HCT116 (cell line): ENCODE results near the gene NDUFA11. TPM values are rescaled to one million over a fixed set of nuclear protein-coding genes. Genes with fewer than 3 reads are reported as not detected.

Experiments
- ATAC-seq: fragments of 200-7000 bp; cut with Tn5 transposase; 2 replicates; pipeline ENCODE4 v1.9.1; 2020; ENCODE audit warnings: mild to moderate bottlenecking, moderate library complexity
- BruUV-seq: library from RNA; stranded (reverse); fragments of 400-500 nt; replicated peaks from 2 replicates; lab custom pipeline; 2021; lab: Mats Ljungman, UMichigan
- CTCF ChIA-PET: fragments of 300-600 bp; sonication (Branson Sonifier 250); formaldehyde crosslinking; loops from one replicate; lab custom pipeline; 2021; ENCODE audit warnings: antibody characterized with exemption; lab: Charles Lee
- POLR2A ChIA-PET: fragments of 300-600, 350-600 bp; sonication (Branson Sonifier 250); formaldehyde crosslinking; loops from one replicate; lab custom pipeline; 2021; ENCODE audit warnings: antibody characterized with exemption; lab: Charles Lee
- RAD21 ChIA-PET, 2 experiments: fragments of 300-600 bp; sonication (Branson Sonifier 250); formaldehyde crosslinking; loops; one replicate each; lab custom pipeline; 2023; ENCODE audit warnings: low total read pairs in 2 of 2; ENCODE audit not compliant: uncharacterized antibody in 2 of 2, unreplicated experiment in 2 of 2, low non-redundant PET in 1 of 2; lab: Charles Lee
- DNase-seq: peaks from one replicate; pipeline ENCODE4 v3.0.0-alpha.2; 2010; ENCODE audit warnings: low read depth, low spot score
- H2AFZ ChIP-seq: fragments of 200-600 bp; shearing (Covaris generic), sonication (generic); 2 replicates; pipeline ENCODE4 v1.6.1; 2017; ENCODE audit warnings: low read depth, mixed run types, mixed read lengths, antibody characterized with exemption, low read length; ENCODE audit not compliant: poor library complexity, severe bottlenecking
- H3K27ac ChIP-seq: 2 replicates; pipeline ENCODE4 v1.5.1; 2012; ENCODE audit warnings: low read depth, low read length
- H3K27me3 ChIP-seq: fragments of 200-600 bp; sonication (generic); 2 replicates; pipeline ENCODE4 v1.6.1; 2016; ENCODE audit warnings: mixed run types, low read length, mixed read lengths; ENCODE audit not compliant: insufficient read depth
- H3K36me3 ChIP-seq, 2 experiments: fragments of 200-500 bp in 1 of 2; fragments of 200-600 bp in 1 of 2; sonication (Bioruptor generic) in 1 of 2; sonication (generic) in 1 of 2; 2 replicates each; pipeline versions ENCODE4 v1.5.1 to v1.6.1; 2014 to 2016; ENCODE audit warnings: low read length in 2 of 2, inconsistent platforms in 1 of 2, mixed read lengths in 1 of 2, mixed run types in 1 of 2; ENCODE audit not compliant: insufficient read depth in 2 of 2, control insufficient read depth in 1 of 2
- H3K4me1 ChIP-seq, 2 experiments: fragments of 200-600 bp in 1 of 2; sonication (generic) in 1 of 2; 2 replicates each; pipeline versions ENCODE4 v1.5.1 to v1.6.1; 2012 to 2017; ENCODE audit warnings: low read length in 2 of 2, inconsistent platforms in 1 of 2, mild to moderate bottlenecking in 1 of 2, mixed read lengths in 1 of 2, mixed run types in 1 of 2, moderate library complexity in 1 of 2; ENCODE audit not compliant: insufficient read depth in 2 of 2, control insufficient read depth in 1 of 2
- H3K4me2 ChIP-seq: fragments of 200-600 bp; sonication (generic); 2 replicates; pipeline ENCODE4 v1.6.1; 2017; ENCODE audit warnings: mixed run types, low read length, mixed read lengths
- H3K4me3 ChIP-seq, 2 experiments: fragments of 200-600 bp in 1 of 2; sonication (generic) in 1 of 2; replicated peaks in 1 of 2; 2 replicates each; pipeline ENCODE4 v1.5.1; 2011 to 2016; ENCODE audit warnings: low read length in 2 of 2, control low read depth in 1 of 2, low read depth in 1 of 2, mild to moderate bottlenecking in 1 of 2, mixed read lengths in 1 of 2, mixed run types in 1 of 2
- H3K79me2 ChIP-seq: fragments of 200-600 bp; sonication (generic); 2 replicates; pipeline ENCODE4 v1.6.1; 2017; ENCODE audit warnings: mild to moderate bottlenecking, mixed run types, low read length, moderate library complexity, mixed read lengths; ENCODE audit not compliant: insufficient read depth
- H3K9ac ChIP-seq: fragments of 200-600 bp; sonication (generic); 2 replicates; pipeline ENCODE4 v1.6.1; 2016; ENCODE audit warnings: low read length, mixed read lengths
- H3K9me2 ChIP-seq: fragments of 200-600 bp; sonication (generic), shearing (Covaris generic); 2 replicates; pipeline ENCODE4 v1.6.1; 2017; ENCODE audit warnings: mixed run types, mild to moderate bottlenecking, moderate library complexity; ENCODE audit not compliant: insufficient read depth
- H3K9me3 ChIP-seq, 2 experiments: fragments of 200-500 bp in 1 of 2; fragments of 200-600 bp in 1 of 2; sonication (Bioruptor generic) in 1 of 2; sonication (generic) in 1 of 2; 2 replicates each; pipeline ENCODE4 v1.6.1; 2014 to 2017; ENCODE audit warnings: low read length in 2 of 2, mixed read lengths in 2 of 2, inconsistent platforms in 1 of 2, low read depth in 1 of 2, mild to moderate bottlenecking in 1 of 2, mixed run types in 1 of 2, moderate library complexity in 1 of 2; ENCODE audit not compliant: control insufficient read depth in 1 of 2, insufficient read depth in 1 of 2
- H4K20me1 ChIP-seq: fragments of 200-600 bp; sonication (generic), shearing (Covaris generic); 2 replicates; pipeline ENCODE4 v1.6.1; 2017; ENCODE audit warnings: mixed run types, mild to moderate bottlenecking, moderate library complexity; ENCODE audit not compliant: insufficient read depth
- CBX3 ChIP-seq: IDR thresholded peaks from 2 replicates; pipeline ENCODE4 v1.6.1; 2012; ENCODE audit warnings: low read depth
- CEBPB ChIP-seq: IDR thresholded peaks from 2 replicates; pipeline ENCODE4 v1.6.1; 2012; ENCODE audit warnings: low read depth
- EGR1 ChIP-seq: IDR thresholded peaks from 2 replicates; pipeline ENCODE4 v1.6.1; 2012; ENCODE audit warnings: low read depth
- ELF1 ChIP-seq: IDR thresholded peaks from 2 replicates; pipeline ENCODE4 v1.6.1; 2012; ENCODE audit warnings: low read depth, borderline replicate concordance
- EZH2phosphoT487 ChIP-seq: fragments of 200-600 bp; IDR thresholded peaks from 2 replicates; pipeline ENCODE4 v1.6.1; 2018; ENCODE audit warnings: antibody characterized with exemption, borderline replicate concordance
- FOSL1 ChIP-seq: IDR thresholded peaks from 2 replicates; pipeline ENCODE4 v1.6.1; 2012; ENCODE audit warnings: low read depth
- JUND ChIP-seq: IDR thresholded peaks from 2 replicates; pipeline ENCODE4 v1.6.1; 2012
- POLR2AphosphoS5 ChIP-seq: IDR thresholded peaks from 2 replicates; pipeline ENCODE4 v1.6.1; 2011; ENCODE audit warnings: mild to moderate bottlenecking, low read depth, low read length, moderate library complexity
- RAD21 ChIP-seq: IDR thresholded peaks from 2 replicates; pipeline ENCODE4 v1.6.1; 2012; ENCODE audit warnings: low read depth, mild to moderate bottlenecking
- SIN3A ChIP-seq: IDR thresholded peaks from 2 replicates; pipeline ENCODE4 v1.6.1; 2012; ENCODE audit warnings: low read depth
- SP1 ChIP-seq: IDR thresholded peaks from 2 replicates; pipeline ENCODE4 v1.6.1; 2012; ENCODE audit warnings: low read depth
- SRF ChIP-seq: IDR thresholded peaks from 2 replicates; pipeline ENCODE4 v1.6.1; 2012; ENCODE audit warnings: low read depth
- ZFX ChIP-seq: fragments of 450-650 bp; IDR thresholded peaks from 2 replicates; pipeline ENCODE4 v1.6.1; 2017
- intact Hi-C: fragments of 100-400 bp; cut with micrococcal nuclease; formaldehyde crosslinking; loops from 2 replicates; pipeline ENCODE4 v1.10.0; 2022
- total RNA-seq: library from RNA; stranded (reverse); gene quantifications from one replicate; pipeline ENCODE4 v1.2.1, GENCODE V29; 2021; ENCODE audit not compliant: unreplicated experiment
- TF ChIP-seq, protein P1 (sequence below): IDR thresholded peaks from 2 replicates; pipeline ENCODE4 v1.6.1; 2011; ENCODE audit warnings: mild to moderate bottlenecking, low read length, moderate library complexity; ENCODE audit not compliant: insufficient replicate concordance; ENCODE audit errors: extremely low read depth
- TF ChIP-seq, protein P2 (sequence below): IDR thresholded peaks from 2 replicates; pipeline ENCODE4 v1.6.1; 2012; ENCODE audit warnings: low read depth
- TF ChIP-seq, protein P3 (sequence below): IDR thresholded peaks from 2 replicates; pipeline ENCODE4 v1.6.1; 2012
- TF ChIP-seq, protein P4 (sequence below), 3 experiments: fragments of 200-600 bp in 1 of 3; sonication (generic) in 1 of 3; IDR thresholded peaks in 2 of 3; conservative IDR thresholded peaks in 1 of 3; 2 replicates each; pipeline ENCODE4 v1.5.1; 2012 to 2017; ENCODE audit warnings: low read depth in 2 of 3, low read length in 2 of 3, antibody characterized with exemption in 1 of 3, borderline replicate concordance in 1 of 3, control low read depth in 1 of 3, mild to moderate bottlenecking in 1 of 3, mixed read lengths in 1 of 3, mixed run types in 1 of 3, moderate library complexity in 1 of 3; ENCODE audit not compliant: insufficient read depth in 1 of 3

Gene NDUFA11
- total RNA-seq, 1 experiment from 2014 or later, result 311 TPM

DNA sequence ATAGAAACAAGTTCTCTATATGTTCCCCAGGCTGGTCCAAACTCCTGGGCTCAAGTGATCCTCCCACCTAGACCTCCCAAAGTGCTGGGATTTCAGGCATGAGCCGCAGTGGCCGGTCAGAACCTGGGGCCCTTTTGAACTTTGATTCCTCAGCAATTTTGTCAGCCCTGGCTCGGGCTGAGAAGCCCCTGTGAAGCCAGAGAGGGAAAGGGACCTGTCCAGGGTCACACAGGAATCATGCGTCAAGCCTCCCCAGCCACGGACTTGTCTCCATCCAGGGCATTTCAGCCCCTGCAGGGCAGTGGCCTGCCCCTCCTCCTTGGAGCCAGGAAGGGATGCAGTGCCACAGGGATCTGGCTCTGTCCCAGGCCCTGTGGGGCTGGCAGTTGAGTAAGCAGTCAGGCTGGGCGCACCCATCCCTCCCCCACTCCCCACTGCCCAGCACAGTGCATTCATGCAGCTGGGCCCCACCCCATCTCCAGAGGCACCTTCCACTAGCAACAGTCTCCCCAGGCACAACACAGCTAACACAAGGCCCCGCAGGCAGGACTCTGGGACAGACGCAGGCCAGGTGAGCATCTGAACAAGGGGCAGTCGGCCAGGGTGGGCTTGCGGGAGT is 10.3 kb upstream of the NDUFA11 start, which contains the start of gene CAPS:
Gene CAPS (plus strand): TSS at position 516 of the 619 bp plus-strand sequence. CDS start 153 bp downstream, outside the sequence.
- H3K9ac ChIP-seq, result no peak within 1 kb of the TSS
- BruUV-seq, result no TSS peak

More for the DNA sequence above, 10.3 kb upstream of the NDUFA11 start, which contains the start of gene CAPS:
- RAD21 ChIA-PET, result no interaction called here
- Histone ChIP-seq H3K79me2 (no peaks in the 10 kb centered on the region), H4K20me1 (no peaks in the 10 kb centered on the region), H3K4me2 (no peak within 1 kb of the TSS), H3K27me3 (no peaks in the 10 kb centered on the region), H3K9me2 (no peaks in the 10 kb centered on the region), H3K4me3 (no peak within 1 kb of the TSS), H3K9me3 (no peaks in the 10 kb centered on the region), H3K36me3 (peaks cover 3 to 13% of the 10 kb centered on the region in 2 experiments; a peak in 2 of 4 replicates), H2AFZ (no peak within 1 kb of the TSS), H3K27ac (no peak within 1 kb of the TSS), H3K4me1 (no peaks in the 10 kb centered on the region)
- DNase-seq, result no peak
- TF ChIP-seq, protein P1, sequence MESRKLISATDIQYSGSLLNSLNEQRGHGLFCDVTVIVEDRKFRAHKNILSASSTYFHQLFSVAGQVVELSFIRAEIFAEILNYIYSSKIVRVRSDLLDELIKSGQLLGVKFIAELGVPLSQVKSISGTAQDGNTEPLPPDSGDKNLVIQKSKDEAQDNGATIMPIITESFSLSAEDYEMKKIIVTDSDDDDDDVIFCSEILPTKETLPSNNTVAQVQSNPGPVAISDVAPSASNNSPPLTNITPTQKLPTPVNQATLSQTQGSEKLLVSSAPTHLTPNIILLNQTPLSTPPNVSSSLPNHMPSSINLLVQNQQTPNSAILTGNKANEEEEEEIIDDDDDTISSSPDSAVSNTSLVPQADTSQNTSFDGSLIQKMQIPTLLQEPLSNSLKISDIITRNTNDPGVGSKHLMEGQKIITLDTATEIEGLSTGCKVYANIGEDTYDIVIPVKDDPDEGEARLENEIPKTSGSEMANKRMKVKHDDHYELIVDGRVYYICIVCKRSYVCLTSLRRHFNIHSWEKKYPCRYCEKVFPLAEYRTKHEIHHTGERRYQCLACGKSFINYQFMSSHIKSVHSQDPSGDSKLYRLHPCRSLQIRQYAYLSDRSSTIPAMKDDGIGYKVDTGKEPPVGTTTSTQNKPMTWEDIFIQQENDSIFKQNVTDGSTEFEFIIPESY, result no peak
- no peak for TF ChIP-seq FOSL1
- TF ChIP-seq, protein P2, sequence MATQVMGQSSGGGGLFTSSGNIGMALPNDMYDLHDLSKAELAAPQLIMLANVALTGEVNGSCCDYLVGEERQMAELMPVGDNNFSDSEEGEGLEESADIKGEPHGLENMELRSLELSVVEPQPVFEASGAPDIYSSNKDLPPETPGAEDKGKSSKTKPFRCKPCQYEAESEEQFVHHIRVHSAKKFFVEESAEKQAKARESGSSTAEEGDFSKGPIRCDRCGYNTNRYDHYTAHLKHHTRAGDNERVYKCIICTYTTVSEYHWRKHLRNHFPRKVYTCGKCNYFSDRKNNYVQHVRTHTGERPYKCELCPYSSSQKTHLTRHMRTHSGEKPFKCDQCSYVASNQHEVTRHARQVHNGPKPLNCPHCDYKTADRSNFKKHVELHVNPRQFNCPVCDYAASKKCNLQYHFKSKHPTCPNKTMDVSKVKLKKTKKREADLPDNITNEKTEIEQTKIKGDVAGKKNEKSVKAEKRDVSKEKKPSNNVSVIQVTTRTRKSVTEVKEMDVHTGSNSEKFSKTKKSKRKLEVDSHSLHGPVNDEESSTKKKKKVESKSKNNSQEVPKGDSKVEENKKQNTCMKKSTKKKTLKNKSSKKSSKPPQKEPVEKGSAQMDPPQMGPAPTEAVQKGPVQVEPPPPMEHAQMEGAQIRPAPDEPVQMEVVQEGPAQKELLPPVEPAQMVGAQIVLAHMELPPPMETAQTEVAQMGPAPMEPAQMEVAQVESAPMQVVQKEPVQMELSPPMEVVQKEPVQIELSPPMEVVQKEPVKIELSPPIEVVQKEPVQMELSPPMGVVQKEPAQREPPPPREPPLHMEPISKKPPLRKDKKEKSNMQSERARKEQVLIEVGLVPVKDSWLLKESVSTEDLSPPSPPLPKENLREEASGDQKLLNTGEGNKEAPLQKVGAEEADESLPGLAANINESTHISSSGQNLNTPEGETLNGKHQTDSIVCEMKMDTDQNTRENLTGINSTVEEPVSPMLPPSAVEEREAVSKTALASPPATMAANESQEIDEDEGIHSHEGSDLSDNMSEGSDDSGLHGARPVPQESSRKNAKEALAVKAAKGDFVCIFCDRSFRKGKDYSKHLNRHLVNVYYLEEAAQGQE, result no peak
- no peak for TF ChIP-seq RAD21
- no peak for TF ChIP-seq JUND
- no peak for TF ChIP-seq SP1
- TF ChIP-seq, protein P3, sequence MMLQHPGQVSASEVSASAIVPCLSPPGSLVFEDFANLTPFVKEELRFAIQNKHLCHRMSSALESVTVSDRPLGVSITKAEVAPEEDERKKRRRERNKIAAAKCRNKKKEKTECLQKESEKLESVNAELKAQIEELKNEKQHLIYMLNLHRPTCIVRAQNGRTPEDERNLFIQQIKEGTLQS, result no peak
- TF ChIP-seq ELF1, result no peak
- no peak for TF ChIP-seq EZH2phosphoT487
- TF ChIP-seq POLR2AphosphoS5, result no peak
- TF ChIP-seq, protein P4, sequence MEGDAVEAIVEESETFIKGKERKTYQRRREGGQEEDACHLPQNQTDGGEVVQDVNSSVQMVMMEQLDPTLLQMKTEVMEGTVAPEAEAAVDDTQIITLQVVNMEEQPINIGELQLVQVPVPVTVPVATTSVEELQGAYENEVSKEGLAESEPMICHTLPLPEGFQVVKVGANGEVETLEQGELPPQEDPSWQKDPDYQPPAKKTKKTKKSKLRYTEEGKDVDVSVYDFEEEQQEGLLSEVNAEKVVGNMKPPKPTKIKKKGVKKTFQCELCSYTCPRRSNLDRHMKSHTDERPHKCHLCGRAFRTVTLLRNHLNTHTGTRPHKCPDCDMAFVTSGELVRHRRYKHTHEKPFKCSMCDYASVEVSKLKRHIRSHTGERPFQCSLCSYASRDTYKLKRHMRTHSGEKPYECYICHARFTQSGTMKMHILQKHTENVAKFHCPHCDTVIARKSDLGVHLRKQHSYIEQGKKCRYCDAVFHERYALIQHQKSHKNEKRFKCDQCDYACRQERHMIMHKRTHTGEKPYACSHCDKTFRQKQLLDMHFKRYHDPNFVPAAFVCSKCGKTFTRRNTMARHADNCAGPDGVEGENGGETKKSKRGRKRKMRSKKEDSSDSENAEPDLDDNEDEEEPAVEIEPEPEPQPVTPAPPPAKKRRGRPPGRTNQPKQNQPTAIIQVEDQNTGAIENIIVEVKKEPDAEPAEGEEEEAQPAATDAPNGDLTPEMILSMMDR (IDR thresholded peaks at IDR 0.05 in 2 of 3, conservative IDR thresholded peaks at IDR 0.05 in 1 of 3; ENCODE audit: borderline replicate concordance in 1 of 3, insufficient read depth in 1 of 3, low read depth in 2 of 3, low read length in 2 of 3), result no peak
- no peak for TF ChIP-seq ZFX
- no peak for TF ChIP-seq SIN3A
- no peak for TF ChIP-seq CBX3
- no peak for TF ChIP-seq SRF
- TF ChIP-seq CEBPB, result no peak
- TF ChIP-seq EGR1, result no peak
- intact Hi-C loops, result no loop called here
- CTCF ChIA-PET, result no interaction called here
- POLR2A ChIA-PET, result interaction anchor here (1.6 kb wide), 1 partner anchor 10 kb away, joined by 3 read pairs; no protein-coding TSS in a partner anchor
- ATAC-seq, result peak; percentile 32; the same call in 1 of the 2 replicates
